WTC11 (cell line): ENCODE data around the gene P3H2. TPM values are rescaled to one million over a fixed set of nuclear protein-coding genes. Genes with fewer than 3 reads are reported as not detected.
A peak's percentile ranks its signal among the peaks of the same experiment; 100 is the strongest.
"Not testable (repeated sequence)": the region's sequence is repeated elsewhere in the genome, so short reads cannot be mapped to it uniquely, and the experiment has no call there.

Source experiments
- ATAC-seq: fragments of 200-7000 bp; cut with Tn5 transposase; 2 replicates; pipeline ENCODE4 v1.10.0; 2021; ENCODE audit warnings: mild to moderate bottlenecking, moderate library complexity
- CTCF ChIA-PET: fragments of 300-600 bp; sonication (Branson Sonifier 250); formaldehyde crosslinking; loops from one replicate; lab custom pipeline; 2021; ENCODE audit warnings: antibody characterized with exemption; lab: Charles Lee
- POLR2A ChIA-PET: fragments of 350-600 bp; sonication (Branson Sonifier 250); formaldehyde crosslinking; loops from one replicate; lab custom pipeline; 2021; ENCODE audit warnings: antibody characterized with exemption; lab: Charles Lee
- DNase-seq: peaks from one replicate; pipeline ENCODE4 v3.0.0; 2021; ENCODE audit warnings: low spot score
- H3K27ac Mint-ChIP-seq: 2 replicates; pipeline ENCODE4 v1.8.0; 2021; ENCODE audit warnings: mixed read lengths
- H3K27me3 Mint-ChIP-seq: 2 replicates; pipeline ENCODE4 v1.8.0; 2021; ENCODE audit warnings: low read depth, mild to moderate bottlenecking, moderate library complexity, mixed read lengths
- H3K36me3 Mint-ChIP-seq: 2 replicates; pipeline ENCODE4 v1.8.0; 2021; ENCODE audit warnings: mixed read lengths
- H3K4me1 Mint-ChIP-seq: 2 replicates; pipeline ENCODE4 v1.8.0; 2022; ENCODE audit warnings: mixed read lengths
- H3K4me3 Mint-ChIP-seq: 2 replicates; pipeline ENCODE4 v1.8.0; 2021; ENCODE audit warnings: mild to moderate bottlenecking, moderate library complexity, mixed read lengths
- H3K9me3 Mint-ChIP-seq: 2 replicates; pipeline ENCODE4 v1.8.0; 2021; ENCODE audit warnings: mixed read lengths
- AFF4 ChIP-seq: sonication (generic); formaldehyde crosslinking; IDR thresholded peaks from 2 replicates; pipeline ENCODE4 v1.8.1; 2023; ENCODE audit warnings: mild to moderate bottlenecking, missing genetic modification reagents, borderline replicate concordance
- ATF3 ChIP-seq: sonication (generic); formaldehyde crosslinking; conservative IDR thresholded peaks from 2 replicates; pipeline ENCODE4 v1.8.1; 2022; ENCODE audit warnings: mild to moderate bottlenecking, missing genetic modification reagents
- E2F1 ChIP-seq: sonication (generic); formaldehyde crosslinking; IDR thresholded peaks from 2 replicates; pipeline ENCODE4 v1.8.0; 2022; ENCODE audit warnings: mild to moderate bottlenecking, missing genetic modification reagents
- ELF4 ChIP-seq: sonication (generic); formaldehyde crosslinking; IDR thresholded peaks from 2 replicates; pipeline ENCODE4 v1.8.1; 2022; ENCODE audit warnings: low read depth, mild to moderate bottlenecking, moderate library complexity, missing genetic modification reagents
- FOXJ3 ChIP-seq: sonication (generic); formaldehyde crosslinking; IDR thresholded peaks from 2 replicates; pipeline ENCODE4 v1.9.0; 2021; ENCODE audit warnings: missing genetic modification reagents, mild to moderate bottlenecking, borderline replicate concordance
- FOXK1 ChIP-seq: sonication (generic); formaldehyde crosslinking; IDR thresholded peaks from 2 replicates; pipeline ENCODE4 v1.8.0; 2022; ENCODE audit warnings: mild to moderate bottlenecking, moderate library complexity, missing genetic modification reagents
- JAZF1 ChIP-seq: fragments of 250-450 bp; sonication (Bioruptor Pico); IDR thresholded peaks from 2 replicates; pipeline ENCODE4 v1.9.0; 2021; ENCODE audit warnings: moderate library complexity, mild to moderate bottlenecking, inconsistent platforms
- MXD4 ChIP-seq: fragments of 250-450 bp; sonication (Bioruptor Pico); IDR thresholded peaks from 2 replicates; pipeline ENCODE4 v1.8.0; 2021; ENCODE audit warnings: mild to moderate bottlenecking, moderate library complexity, borderline replicate concordance
- NFATC4 ChIP-seq: fragments of 250-450 bp; sonication (Bioruptor Pico); IDR thresholded peaks from 2 replicates; pipeline ENCODE4 v1.9.0; 2021; ENCODE audit warnings: mild to moderate bottlenecking
- ZNF219 ChIP-seq: sonication (generic); formaldehyde crosslinking; IDR thresholded peaks from 2 replicates; pipeline ENCODE4 v1.8.0; 2023; ENCODE audit warnings: missing genetic modification reagents, mild to moderate bottlenecking, borderline replicate concordance
- total RNA-seq: library from RNA; stranded (reverse); gene quantifications from 3 replicates; pipeline ENCODE4 v1.2.3, GENCODE V29; 2021

Gene P3H2
- total RNA-seq, 1 experiment from 2014 or later: 29.4 TPM

DNA sequence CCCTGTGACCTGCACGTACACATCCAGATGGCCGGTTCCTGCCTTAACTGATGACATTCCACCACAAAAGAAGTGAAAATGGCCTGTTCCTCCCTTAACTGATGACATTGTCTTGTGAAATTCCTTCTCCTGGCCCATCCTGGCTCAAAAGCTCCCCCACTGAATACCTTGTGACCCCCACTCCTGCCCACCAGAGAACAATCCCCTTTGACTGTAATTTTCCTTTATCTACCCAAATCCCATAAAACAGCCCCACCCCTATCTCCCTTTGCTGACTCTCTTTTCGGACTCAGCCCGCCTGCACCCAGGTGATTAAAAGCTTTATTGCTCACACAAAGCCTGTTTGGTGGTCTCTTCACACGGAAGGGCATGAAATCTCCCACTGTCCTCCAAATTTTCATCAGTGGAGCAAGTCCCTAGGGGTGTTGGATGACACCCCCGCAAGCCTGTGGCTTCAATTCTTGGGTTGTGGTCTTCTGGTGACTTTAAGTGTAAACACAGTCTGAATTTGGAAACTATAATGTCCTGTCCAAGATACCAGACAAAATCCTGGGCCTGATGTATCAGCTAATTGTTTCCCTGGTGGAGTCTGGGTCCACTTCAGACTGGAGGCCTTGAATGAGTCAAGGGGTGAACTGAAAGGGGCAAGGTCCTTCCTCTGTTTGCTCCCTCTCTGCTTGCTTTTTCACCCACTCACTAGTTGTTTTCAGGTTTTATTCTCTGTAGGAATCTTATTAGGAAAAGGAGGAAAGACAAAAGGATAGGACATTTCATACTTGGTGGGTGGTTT, 29.3 kb upstream of the P3H2 start:
- ATAC-seq, H3K27ac Mint-ChIP-seq, POLR2A ChIA-PET, DNase-seq, H3K27me3 Mint-ChIP-seq, CTCF ChIA-PET, H3K4me3 Mint-ChIP-seq, H3K4me1 Mint-ChIP-seq: not testable (repeated sequence)
- Mint-ChIP-seq H3K9me3 (peaks cover 39% of the 10 kb centered on the region), H3K36me3 (peaks cover 31% of the 10 kb centered on the region)

DNA sequence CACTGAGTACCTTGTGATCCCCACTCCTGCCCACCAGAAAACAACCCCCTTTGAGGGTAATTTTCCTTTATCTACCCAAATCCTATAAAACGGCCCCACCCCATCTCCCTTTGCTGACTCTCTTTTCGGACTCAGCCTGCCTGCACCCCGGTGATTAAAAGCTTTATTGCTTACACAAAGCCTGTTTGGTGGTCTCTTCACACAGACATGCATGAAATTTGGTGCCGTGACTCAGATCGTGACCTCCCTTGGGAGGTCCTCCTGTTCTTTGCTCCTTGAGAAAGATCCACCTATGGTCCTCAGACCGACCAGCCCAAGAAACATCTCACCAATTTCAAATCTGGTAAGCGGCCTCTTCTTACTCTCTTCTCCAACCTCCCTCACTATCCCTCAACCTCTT, 24.1 kb upstream of the P3H2 start:
- ATAC-seq, POLR2A ChIA-PET, CTCF ChIA-PET, DNase-seq, H3K4me3 Mint-ChIP-seq, H3K4me1 Mint-ChIP-seq: not testable (repeated sequence)
- Mint-ChIP-seq H3K27me3 (peaks cover 12% of the 10 kb centered on the region), H3K36me3 (peaks cover 49% of the 10 kb centered on the region), H3K9me3 (peaks cover 51% of the 10 kb centered on the region), H3K27ac (peak overlapping the region; percentile 27; the same call in 1 of the 2 replicates)

DNA sequence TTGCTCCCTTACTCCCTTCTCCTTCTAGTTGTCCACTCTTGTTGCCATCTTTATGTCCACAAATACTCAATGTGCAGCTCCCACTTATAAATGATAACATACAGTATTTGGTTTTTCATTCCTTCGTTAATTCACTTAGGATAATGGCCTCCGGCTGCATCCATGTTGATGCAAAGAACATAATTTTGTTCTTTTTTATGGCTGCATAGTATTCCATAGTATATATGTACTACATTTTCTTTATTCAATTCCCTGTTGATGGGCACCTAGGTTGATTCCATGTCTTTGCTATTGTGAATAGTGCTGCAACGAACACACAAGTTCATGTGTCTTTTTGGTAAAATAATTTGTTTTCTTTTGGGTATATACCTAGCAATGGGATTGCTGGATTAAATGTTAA, 21.3 kb upstream of the P3H2 start:
- TF ChIP-seq ZNF219: no peak
- no peak for TF ChIP-seq E2F1 (CRISPR knock-in tag)
- TF ChIP-seq ELF4 (CRISPR knock-in tag): no peak
- no peak for TF ChIP-seq NFATC4
- no peak for TF ChIP-seq MXD4 (CRISPR knock-in tag)
- TF ChIP-seq FOXJ3 (CRISPR knock-in tag): no peak
- no peak for TF ChIP-seq ATF3 (CRISPR knock-in tag)
- no peak for TF ChIP-seq JAZF1
- POLR2A ChIA-PET: no interaction called here
- no peaks in the 10 kb centered on the region for H3K4me1 Mint-ChIP-seq
- H3K9me3 Mint-ChIP-seq: peaks cover 45% of the 10 kb centered on the region
- CTCF ChIA-PET: no interaction called here
- peaks cover 12% of the 10 kb centered on the region for H3K27me3 Mint-ChIP-seq
- H3K4me3 Mint-ChIP-seq: no peak overlapping the region
- DNase-seq (no peak), ATAC-seq (no peak)
- H3K36me3 Mint-ChIP-seq: peaks cover 37% of the 10 kb centered on the region
- no peak overlapping the region for H3K27ac Mint-ChIP-seq

DNA sequence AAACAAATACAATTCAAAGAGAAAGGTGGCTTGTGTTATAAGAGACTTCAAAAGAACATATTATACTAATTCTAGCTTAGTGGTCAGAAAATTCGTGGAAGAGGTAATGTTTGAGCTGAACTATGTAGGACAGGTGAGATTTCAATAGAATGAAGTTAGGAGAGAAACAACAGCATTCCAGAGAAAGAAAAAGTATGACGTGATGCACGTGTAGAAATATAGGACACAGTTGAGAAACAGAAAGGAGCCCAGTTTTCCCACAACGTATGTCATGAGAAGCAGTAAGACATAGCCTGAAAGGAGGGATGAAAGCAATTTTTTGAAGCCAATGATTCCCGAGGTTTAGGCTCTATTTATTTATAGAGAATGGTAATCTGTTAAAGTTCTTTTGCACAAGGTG, 18.7 kb upstream of the P3H2 start:
- CTCF ChIA-PET: interaction anchor here (0.6 to 1.6 kb wide), 2 partner anchors 18 to 81 kb away, joined by 5 read pairs; partner anchors contain the start of gene P3H2

More for the DNA sequence above, 18.7 kb upstream of the P3H2 start:
- DNase-seq (no peak), ATAC-seq (no peak)
- Mint-ChIP-seq H3K27ac (no peak overlapping the region), H3K4me1 (no peaks in the 10 kb centered on the region), H3K4me3 (no peak overlapping the region), H3K9me3 (peaks cover 23% of the 10 kb centered on the region), H3K36me3 (peaks cover 15% of the 10 kb centered on the region), H3K27me3 (no peaks in the 10 kb centered on the region)
- TF ChIP-seq AFF4 (CRISPR knock-in tag): no peak
- TF ChIP-seq ZNF219: no peak
- no peak for TF ChIP-seq FOXK1
- POLR2A ChIA-PET: no interaction called here
